SH-SY5Y (cell line): ENCODE results near the gene FCRL6.

Experiments
- GATA2 ChIP-seq: IDR thresholded peaks from 2 replicates; pipeline ENCODE4 v1.6.1; 2011; ENCODE audit warnings: mild to moderate bottlenecking, low read depth, low read length
- GATA3 ChIP-seq: IDR thresholded peaks from 2 replicates; pipeline ENCODE4 v1.6.1; 2011; ENCODE audit warnings: low read depth, mild to moderate bottlenecking, low read length, moderate library complexity

DNA sequence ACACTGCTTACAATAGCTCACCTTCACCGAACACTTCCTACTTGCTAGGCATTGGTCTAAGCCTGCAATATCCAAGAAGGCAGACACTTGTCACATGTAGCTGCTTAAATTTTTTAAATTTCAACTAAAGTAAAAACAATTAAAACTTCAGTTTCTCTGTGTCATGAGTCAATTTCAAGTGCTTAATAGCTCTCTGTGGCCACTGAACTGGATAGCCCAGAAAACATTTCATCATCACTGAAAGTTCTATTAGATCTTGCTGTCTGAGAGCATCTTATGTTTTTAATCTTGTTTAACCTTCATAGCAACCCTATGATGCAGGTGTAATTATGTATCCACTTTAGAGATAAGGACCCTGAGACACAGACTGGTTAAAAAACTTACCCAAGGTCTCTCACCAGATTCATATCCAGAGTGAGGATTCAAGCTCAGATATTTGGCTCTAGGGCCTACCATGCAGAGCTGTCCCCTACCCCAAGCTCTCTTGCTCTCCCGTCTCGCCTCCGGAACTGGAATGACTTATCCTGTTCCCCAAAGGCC lies 2.6 kb upstream of the FCRL6 start:
- TF ChIP-seq GATA2, result no peak
- TF ChIP-seq GATA3, result no peak
